GM18951 (cell line): Measurements from ENCODE around the gene KRT2.

ENCODE experiments used
- POLR2A ChIP-seq: IDR thresholded peaks from 4 replicates; pipeline ENCODE4 v1.6.1; 2011; ENCODE audit warnings: mild to moderate bottlenecking; ENCODE audit not compliant: insufficient read length, insufficient read depth; ENCODE audit errors: extremely low read depth
- in situ Hi-C: fragments of 300-500 bp; cut with MboI; formaldehyde crosslinking; loops from one replicate; pipeline ENCODE4 v1.12.0; 2022; ENCODE audit warnings: low sequenced_read_pairs, mixed read lengths, inconsistent platforms; ENCODE audit not compliant: unreplicated experiment

Gene KRT2

DNA sequence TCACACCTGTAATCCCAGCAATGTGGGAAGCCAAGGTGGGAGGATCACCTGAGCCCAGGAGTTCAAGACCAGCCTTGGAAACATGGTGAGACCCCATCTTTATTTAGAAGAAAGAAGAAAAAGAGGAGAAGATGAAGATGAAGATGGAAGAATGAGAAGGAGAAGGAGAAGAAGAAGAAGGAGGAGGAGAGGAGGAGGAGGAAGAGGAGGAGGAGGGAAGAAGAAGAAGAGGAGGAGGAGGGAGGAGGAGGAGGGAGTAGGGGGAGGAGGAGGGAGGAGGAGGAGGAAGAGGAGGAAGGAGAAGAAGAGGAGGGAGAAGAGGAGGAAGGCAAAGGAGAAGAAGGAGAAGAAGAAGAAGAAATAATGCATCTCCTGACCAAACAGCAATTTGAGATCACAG lies 37.2 kb upstream of the KRT2 start:
- in situ Hi-C loops: no loop called here
- no peak for TF ChIP-seq POLR2A

DNA sequence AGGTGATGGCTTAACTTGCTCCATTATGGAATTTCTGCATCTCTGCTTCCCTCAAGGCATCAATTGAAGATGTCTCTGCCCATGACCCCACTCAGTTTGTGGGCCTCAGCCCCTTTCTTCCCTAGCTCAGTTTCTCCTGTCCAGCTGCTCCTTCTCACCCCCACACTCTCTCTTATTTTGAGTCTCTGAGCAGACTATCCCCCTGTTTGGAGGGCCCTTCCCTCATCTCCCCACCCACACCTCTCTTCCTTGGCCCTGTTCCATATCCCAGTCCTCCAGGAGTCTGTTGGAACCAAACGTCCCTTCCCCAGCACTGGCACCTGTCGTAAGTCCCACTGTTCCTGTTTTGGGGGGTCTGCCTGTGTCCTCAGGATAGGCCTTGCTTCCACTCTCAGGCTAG lies 36.5 kb upstream of the KRT2 start:
- no peak for TF ChIP-seq POLR2A
- in situ Hi-C loops: no loop called here

DNA sequence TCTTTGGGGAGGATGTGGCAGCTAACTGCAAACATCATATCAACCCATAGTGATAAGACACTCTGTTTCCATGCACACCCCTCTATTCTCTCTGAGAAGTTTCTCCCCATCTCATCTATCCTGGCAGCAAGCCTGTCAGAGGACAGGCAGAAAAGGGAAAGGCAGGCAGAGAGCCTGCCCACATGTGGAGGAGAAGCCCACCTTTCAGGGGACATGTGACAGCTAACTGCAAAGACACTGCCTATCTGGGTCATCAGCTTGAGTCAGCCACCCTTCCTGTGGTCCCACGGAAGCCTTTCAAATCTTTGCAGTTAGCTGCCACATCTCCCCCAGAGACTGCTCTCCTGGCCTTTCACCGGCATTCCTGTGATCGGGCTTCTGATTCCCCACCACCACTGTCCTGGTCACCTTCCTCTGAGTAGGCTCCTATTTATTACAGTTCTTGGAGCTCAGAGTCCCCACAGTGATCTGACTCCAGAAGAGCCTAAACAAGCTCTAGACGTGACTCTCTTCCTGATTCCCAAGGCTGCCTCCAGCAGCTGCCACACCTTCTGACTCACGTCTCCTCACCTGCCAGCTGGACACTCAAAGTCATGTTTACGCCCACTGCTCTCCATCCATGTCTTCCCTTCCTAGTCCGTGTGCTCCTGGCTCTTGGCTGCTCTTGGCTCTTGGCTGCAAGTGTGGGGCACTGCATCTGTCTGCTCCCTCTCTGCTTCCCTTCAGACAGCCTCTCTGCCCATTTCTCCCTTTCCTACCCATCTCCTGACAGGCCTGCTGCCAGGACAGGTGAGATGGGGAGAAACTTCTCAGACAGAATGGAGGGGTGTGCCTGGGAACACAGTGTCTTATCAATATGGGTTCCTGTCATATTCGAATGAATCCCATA lies 35.7 kb upstream of the KRT2 start:
- no peak for TF ChIP-seq POLR2A
- in situ Hi-C loops: no loop called here

DNA sequence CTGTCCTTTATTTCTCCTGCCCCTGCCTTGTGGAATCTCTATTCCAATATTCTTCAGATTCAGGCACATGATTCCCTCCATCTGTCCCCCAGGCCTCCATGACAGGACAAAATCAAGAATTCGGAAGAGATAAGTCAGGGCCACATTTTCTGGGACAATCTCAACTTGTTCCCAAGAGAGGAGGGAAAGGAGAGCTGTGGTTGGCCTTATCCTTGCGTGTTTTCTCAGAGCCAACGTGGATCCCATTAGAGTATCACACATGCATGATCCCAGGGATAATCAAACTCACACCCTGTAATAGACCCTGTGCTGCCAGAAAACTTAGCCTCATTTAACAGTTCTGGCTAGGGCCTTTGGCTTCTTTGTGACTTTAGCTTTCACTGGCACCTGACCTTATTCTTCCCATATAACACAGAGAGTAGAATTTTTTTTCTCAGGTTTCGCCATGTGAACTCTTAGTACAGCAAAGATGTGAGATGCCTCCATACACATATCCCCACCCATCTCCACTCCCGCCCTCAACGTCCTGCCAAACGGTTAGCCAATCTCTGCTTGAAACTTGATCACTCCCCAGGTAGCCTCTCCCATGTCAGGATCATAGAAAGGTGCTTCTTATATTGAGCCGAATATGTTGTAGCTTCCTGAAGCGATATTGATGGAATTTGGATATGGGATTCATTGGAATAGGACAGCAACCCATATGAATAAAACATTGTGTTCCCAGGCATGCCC lies 34.9 kb upstream of the KRT2 start:
- in situ Hi-C loops: no loop called here

DNA sequence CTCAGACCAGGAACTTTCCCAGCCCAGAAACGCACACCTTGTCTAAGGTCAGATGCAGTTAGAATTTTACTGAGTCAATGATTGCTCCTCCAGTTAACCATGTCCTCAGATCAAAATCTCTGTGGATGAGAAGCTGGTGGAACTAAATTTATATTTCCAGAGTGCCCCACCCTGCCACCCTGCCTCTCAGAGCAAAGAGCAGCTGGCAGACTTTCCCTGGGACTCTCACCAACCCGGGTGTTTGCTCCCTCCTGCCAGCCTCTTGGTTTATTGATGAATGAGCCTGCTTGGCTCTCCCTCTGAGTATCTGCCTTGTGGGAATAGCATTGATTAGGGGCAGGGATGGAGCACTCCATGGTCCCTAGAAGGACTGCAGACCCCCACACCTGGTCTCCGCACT lies 34.1 kb upstream of the KRT2 start:
- in situ Hi-C loops: no loop called here
- TF ChIP-seq POLR2A: no peak

More for the DNA sequence above, 34.9 kb upstream of the KRT2 start:
- TF ChIP-seq POLR2A: no peak

DNA sequence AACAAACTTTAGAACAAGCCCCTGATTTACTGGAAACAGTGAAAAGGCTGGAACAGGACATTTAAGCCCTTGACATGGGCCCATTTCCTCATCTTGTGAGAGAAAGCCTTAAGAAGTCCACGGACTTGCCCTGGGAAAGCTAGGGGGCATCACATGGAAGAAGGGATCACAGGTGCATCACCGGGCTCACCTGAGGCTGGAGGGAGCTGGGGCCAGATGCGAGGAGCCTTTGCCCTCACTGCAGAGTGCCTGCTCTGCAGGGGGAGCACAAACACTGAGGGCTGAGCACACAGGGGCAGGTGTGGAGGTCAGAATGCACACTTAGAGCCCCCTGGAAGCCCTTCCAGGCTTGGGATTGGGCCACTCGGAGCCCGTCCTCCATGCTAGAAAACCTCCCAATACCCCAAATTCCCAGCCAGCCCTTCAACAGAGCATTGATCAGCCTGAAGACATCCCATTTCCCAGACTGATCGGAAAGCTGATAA lies 33.4 kb upstream of the KRT2 start:
- in situ Hi-C loops: no loop called here
- no peak for TF ChIP-seq POLR2A

DNA sequence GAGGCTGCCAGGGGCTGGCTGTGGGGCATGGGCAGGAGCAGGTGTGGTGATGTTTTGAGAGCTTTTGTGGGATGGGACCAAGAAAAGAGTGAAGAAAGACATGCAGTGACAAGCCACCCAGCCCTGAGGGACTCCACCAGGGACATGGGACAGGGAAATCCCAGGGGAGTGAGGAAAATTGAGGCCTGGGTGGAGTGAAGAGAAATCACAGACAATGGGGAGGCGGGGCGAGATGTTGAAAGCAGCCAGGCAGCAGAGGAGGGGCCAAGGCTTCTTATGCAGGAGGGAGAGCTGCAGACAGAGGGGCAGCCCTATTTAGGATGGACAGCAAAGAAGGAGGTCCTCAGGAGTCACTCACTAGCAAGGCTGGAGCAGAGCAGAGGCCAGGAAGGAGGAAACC lies 32.4 kb upstream of the KRT2 start:
- TF ChIP-seq POLR2A: no peak
- in situ Hi-C loops: no loop called here

DNA sequence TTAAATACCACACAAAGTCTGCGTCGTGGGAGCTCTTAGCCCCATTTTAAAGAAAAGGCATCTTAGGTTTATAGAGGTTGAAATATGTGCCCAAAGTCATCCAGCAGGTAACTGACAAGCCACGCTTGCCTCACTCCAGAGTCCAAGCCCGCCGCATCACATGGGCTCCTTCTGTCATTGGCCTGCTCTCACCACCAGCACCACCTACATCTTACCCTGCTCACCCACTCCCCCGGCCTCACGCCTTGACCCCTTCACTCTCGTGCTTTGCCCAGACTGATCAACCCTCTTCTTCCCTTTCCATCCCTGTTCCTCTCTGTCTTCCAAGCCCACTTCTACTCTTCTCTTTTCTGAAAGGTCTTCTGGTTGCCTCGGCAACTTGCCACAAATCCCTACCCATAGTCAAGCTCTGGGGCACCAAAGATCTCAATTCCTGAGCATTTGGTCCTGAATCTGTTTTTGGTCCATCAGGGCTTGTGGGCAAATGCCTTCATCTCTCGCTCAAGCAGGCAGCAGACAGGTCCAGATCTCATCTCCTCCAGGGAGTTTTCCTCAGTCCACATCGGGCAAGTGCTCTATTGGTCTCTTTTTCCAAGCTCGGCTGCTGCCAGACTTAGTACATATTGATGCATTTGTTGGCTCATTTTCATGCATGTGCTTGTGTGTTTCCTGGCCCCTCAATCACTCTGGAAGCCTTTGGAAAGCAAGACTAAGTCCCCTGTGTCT lies 31.7 kb upstream of the KRT2 start:
- in situ Hi-C loops: no loop called here
- no peak for TF ChIP-seq POLR2A

DNA sequence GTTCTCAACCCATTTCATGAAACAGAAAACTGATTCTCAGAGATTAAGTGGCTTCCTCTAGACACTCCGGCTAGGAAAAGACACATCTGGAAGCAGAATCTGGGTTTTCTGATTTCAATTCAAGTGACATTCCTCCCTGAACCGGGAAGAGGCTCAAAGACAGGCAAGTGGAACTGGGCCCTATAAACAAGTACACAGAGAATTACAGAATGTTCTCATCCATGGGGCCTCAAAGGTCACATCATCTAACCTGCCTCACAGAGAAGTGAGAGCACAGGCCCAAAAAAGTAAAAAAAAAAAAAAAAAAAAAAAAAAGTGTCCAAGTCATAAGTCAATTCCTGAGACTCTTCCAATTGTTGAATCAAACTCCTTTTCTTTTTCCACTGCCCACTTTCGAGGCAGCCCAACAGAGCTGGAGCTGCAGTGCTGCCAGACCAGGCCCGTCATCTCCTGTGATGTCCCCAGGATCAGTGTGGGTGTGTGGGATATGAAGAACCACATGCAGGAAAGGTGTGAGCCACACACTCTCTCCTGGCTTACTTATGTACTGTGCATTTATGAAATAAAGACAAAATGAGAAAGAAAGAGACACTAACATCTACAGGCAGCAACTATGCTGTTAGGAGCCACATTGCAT lies 31.0 kb upstream of the KRT2 start:
- TF ChIP-seq POLR2A: no peak
- in situ Hi-C loops: no loop called here

DNA sequence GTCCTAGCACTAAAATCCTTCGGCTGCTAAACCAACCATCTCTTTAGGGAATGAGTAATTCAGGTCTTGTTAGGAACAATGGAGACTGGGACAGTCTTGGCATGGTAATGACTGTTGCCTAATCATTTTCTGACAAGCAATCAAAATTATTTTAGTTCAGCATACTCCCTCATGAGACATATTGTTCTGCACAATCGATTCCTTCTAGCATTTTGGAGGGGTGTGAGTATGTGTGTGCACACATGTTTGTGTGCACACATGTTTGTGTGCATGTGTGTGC lies 30.3 kb upstream of the KRT2 start:
- TF ChIP-seq POLR2A: no peak
- in situ Hi-C loops: no loop called here

DNA sequence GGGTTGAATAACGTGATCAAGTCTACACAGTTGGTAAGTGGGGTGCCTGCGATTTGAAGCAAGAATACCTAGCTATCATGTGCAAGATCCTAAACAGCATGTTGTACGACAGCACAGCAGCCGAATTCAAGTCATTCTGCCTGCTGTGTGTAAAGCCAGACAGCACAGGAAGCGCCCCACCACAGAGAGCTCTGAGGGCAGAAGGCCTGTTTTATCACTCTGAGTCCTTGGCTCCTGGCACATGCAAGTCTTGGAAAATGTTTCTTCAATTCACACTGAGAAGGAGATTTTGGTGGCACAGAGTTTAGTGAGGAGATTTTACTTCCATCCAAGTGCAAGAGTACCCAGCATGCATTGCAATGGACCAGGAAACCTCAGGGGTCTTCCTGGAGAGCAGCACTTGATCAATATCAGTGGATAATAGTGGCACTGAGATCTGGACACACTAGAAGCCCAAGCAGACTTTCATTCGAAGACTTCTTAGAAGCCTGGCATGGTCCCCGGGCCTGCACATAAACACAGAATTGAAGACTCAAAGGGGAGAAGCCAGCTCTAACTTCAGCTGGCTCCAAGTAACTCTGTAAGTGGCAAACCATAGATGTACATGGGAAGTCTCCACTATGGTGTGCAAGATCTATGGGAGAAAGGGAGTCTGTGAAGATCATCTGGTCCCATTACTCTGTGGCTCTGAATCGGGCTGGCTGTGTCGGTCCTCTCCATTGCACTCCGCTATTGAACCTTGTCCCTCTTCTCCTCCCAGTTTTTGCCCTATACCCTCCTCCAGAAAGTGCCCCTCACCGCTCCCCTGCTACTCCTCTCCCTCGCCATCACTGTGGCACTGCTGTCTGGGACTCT lies 29.7 kb upstream of the KRT2 start:
- in situ Hi-C loops: no loop called here
- no peak for TF ChIP-seq POLR2A

DNA sequence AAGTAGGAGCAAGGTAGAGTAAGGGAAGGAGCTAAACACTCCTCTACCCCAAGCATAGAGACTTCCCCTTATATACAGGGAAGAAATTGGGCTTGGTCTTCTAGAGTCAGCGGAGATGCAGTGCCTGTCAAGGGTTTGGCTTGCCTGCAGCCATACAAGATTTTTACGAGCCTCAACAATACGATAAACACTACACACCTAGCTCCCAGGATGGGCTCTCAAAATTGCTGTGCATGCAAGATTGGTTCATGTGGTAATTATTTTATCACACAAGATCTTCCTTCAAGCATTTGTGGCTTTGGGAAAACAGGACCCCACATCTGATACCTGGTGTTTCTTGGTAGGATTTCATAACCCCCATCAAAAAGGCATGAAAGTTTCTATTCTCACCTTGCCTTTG lies 28.4 kb upstream of the KRT2 start, which contains the start of gene KRT1:
TSS of gene KRT1 (minus strand) at position 45 of the 400 bp plus-strand sequence. CDS start 59 bp downstream, outside the sequence.
- in situ Hi-C loops: no loop called here
- no peak for TF ChIP-seq POLR2A
